HG03575 (cell line): Measurements from ENCODE around the gene UVSSA.
"Not testable (repeated sequence)": the region's sequence is repeated elsewhere in the genome, so short reads cannot be mapped to it uniquely, and the experiment has no call there.

ENCODE experiments used
- ATAC-seq: cut with Tn5 transposase; IDR thresholded peaks from one replicate; pipeline ENCODE4 v1.9.1; 2021; ENCODE audit not compliant: unreplicated experiment, insufficient number of reproducible peaks, low FRiP score; ENCODE audit errors: extremely low read depth

UVSSA gene

DNA sequence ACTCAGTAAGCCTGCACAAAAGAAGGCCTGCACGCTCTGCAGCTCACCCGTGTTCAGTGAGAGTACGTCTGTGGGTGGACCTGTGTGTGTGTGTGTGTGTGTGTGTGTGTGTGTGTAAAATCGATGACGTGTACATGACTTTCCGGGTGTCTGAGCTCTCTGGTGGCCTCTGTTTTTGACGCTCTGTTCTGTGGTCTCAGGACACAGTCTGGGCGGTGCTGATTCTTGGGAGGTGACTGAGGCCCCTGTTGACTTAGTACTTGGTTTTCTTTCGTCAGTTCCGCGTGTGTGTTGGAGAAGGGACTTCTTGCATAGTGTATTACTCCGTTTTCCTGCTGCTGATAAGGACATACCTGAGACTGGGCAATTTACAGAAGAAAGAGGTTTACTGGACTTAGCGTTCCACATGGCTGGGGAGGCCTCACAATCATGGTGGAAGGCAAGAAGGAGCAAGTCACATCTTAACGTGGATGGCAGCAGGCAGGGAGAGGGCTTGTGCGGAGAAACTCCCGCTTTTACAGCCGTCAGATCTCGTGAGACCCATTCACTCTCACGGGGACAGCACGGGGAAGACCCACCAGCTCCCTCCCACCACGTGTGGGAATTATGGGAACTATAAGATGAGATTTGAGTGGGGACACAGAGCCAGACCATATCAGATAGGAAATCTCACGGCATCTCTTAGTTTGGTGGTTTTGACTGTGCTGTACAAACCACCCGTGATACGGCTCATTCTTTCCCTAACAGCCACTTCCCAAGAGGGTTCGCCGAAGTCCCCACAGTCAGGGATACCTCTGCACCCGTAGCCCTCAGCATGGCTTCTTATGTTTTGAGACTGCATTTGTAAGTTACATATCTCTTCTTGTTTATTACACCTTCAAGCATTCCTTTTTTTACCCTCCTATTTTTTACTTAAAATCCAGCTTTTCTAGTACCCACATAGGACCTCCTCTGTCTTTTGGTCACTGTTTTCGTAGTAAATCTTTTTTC is 24.5 kb downstream of the UVSSA start:
- no peak for ATAC-seq

DNA sequence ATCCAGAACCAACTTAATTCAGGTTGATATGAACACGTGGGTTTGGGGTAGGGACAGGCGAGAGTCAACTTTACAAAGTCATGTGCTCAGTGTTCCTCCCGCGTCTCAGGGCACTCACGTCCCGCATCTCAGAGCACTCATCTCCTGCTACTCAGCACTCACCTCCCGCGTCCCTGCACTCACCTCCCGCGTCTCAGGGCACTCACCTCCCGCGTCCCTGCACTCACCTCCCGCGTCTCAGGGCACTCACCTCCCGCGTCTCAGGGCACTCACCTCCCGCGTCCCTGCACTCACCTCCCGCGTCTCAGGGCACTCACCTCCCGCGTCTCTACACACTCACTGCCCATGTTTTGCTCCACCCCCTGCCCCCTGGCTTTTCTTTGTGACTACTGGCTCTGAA is 25.6 kb downstream of the UVSSA start:
- not testable (repeated sequence) for ATAC-seq

DNA sequence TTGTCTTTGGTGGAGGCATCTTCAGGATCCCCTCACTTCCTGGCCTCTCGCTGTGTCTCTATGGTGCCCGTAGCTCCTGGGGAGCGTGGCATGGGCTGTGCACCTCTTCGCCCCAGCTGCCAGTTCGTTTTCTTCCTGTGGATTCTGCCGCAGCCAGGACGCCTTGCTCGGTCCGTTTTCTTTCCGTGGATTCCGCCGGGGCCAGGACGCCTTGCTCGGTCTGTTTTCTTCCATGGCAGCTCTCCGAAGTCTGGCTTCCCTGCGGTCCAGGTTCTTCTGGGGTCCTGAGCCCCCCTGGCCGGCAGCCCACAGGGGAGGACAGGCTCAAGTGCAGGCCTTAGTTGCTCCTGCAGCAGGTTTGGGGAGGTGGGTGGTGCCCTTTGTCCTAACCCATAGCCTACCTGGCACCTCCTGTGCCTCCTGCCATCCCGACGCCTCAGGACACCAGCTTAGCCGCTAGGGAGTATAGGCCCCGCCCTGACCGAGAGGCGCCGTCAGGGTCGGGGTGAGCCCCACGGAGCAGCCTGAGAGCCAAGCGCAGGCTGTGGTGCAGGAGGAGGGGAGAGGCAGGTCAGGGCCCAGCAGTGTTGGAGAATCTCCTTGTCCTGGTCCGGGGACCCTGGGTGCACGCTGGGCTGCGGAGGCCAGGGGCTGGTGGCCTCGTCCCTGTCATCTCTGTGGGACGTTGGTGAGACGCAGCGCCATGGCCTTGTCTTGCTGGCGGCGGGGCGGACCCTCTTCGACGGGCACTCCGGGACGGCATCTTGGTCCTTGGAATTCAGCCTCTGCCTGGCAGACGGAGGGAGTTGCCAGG is 27.1 kb downstream of the UVSSA start:
- no peak for ATAC-seq

DNA sequence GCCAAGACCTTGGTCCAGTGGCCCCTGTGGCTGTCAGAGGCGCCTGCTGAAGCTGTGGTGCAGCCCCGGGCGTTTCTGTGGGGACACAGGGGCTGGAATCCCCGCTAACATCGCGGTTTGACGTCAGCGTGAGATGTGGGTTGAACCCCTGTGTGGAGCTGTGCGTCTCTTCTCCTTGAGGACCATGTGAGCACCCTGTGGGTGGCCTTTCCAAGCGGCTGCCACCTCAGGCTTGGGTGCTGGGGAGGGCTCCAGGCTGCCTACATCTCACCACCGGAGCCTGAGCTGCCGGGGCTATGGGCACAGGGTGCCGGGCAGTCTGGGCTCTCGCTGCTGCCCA is 27.7 kb downstream of the UVSSA start:
- no peak for ATAC-seq

DNA sequence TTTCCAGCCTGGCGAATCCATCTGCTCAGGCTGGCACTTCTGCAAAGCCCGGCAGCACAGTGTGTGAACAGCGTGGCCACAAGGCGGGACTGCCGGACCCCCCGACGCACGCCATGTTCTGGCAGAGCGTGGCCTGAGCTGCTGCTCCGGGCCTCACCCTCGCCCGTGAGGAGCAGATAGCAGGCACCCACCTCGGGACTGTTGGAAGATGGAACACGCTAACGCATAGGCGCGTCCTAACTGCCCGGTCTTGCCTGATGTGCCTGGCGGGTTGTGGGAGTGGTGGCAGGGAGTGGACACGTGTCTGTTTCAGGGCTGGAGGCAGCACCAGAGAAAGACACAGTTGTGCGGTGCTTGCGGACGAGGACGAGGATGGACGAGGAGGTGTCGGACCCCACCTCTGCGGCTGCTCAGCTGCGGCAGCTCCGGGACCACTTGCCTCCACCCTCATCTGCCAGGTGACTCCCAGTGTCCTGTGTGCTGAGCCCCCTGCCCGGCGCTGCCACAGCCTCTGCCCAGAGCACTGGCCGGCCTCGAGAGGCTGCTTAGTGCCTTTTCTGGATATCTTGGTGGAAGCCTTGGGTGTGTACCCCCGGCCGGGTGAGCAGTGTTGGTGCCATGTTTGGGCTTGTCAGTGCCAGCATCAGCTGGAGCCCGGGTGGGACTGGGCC is 28.2 kb downstream of the UVSSA start:
- ATAC-seq = no peak

DNA sequence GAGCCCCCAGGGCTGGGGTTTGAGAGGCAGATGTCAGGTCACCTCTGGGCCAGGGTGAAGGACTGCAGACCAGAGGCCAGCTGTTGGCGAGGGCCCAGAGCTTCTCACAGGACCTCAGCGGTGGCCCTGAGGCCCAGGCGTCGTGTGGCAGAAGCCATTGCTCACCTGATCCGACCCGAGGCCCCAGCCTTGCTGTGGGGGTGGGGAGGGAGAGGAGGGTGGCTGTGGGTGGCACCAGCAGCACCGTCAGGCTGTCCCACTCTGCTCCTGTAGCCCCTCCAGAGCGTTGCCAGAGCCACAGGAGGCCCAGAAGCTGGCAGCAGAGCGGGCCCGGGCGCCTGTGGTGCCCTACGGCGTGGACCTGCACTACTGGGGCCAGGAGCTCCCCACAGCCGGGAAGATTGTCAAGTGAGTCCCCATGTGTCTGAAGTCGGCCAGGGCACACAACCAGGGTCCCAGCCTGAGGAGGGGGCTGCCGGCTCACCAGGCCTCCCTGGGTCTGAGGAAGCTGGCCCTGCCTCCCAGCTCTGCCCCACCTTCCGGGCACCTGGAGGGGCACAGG is 28.8 kb downstream of the UVSSA start:
- ATAC-seq = no peak

DNA sequence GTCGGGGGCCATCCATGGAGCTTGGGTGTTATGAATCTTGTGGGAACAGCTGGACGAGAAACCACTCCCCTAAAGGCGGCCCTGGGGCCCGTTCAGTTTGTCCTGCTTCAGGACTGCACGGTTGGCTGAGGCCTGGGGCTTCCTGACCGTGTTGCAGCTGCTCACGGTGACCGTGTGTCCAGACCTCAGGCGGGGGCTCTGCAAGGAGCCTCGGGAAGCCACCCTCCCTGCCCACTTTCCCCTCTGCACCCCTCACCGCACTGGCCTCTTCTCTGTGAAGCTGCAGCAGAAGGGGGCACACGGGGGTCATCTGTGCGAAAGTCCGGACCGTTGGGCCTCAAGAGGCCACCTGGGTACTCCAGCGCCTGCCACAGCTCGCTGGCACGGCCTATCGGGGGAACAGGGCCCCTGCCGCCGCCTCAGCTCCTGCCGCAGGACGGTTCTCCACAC is 29.4 kb downstream of the UVSSA start:
- no peak for ATAC-seq

DNA sequence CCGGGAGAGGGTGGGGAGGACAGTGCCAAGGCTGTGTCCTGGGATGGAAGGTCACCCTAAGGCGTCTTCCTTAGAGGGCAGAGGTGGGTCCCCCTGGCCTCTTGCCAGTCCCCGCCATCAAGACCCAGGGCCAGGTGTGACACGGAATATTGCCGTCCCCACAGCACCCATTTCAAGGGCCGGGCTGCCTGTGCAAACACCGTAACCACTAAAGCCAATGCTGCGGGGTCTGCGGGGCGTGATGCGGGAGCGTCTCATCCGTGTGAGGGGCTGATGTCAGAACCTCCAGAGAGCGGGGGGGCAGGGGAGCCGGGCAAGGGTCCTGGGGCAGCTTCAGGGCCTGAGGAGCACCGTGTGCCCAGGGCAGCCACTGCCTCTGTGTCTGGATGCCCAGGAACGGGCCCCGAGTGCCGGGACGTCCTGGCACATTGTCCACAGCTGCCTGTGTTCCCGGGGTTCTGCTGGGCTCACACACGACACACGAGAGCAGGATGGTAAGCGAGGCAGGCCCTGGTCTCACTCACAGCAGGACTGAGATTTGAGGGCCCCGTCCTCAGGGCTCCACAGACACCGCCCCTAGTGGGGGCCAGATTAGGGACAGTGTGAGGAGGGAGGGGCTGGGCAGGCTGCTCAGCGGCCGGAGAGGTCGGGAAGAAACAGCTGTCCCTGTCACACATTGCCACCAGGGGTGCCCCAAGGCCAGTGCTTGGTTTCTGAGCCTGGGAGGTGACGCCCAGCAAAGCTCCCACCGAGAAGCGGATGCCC is 30.0 kb downstream of the UVSSA start:
- no peak for ATAC-seq

DNA sequence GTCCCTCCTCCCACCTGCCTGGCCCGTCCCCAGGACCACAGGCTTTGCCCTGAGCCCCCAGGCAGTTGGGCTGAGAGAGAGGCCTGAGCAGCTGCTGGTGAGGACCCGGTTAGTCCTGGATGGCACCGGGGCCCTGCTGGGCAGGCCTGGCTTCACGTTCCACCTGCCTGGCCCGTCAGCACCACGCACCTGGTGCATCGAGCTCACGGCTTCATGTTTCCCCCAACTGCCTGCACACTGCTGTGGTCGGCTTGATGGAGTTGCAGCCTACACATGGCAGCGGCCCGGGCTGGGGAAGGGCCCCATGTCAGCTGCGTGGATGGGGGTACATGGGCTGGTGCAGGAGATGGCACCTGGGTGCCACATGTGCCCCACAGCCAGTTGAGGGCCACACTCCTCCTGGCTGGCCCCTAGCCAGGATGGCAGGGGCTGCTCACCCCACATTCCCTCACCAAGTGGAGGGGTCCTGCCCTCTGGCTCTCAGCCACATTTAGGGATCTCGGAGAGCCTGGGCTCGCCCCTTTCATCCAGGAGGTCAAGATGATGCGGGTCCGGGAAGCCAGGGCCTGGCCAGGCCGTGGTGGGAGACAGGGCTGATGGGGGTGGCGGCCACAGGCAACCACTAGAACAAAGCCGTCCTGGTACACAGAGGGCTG is 30.7 kb downstream of the UVSSA start:
- no peak for ATAC-seq

DNA sequence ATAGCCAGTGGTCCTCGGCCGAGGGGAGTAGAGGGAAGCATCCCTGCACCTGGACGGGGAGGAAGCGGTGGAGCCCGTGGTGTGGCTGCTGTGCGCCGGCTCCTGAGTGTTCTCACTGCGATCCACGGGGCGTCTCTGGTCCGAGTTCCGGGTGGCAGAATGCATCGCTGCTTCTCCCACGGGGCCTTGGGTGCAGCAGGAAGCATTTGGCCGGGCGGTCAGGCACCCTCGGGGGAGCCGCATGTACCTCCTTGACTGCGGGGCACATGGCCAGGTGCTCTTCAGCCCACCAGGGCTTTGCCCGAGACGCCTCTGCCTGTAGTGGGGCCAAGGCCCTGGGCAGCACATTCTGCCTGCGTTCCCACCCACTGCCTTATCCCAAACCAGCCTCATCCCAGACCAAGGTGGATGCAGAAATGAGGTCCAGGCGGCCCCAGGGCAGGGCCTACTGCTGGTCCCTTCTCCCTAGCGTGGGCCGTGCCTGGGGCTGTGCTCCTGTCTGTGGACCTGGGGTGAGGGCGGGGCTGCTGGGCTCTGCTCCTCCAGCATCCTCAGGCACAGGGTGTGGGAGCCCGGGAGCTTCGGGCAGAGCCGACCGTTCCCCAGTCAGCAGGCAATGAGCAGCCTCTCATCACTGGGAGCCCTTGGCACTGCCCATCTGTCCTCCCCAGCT is 31.7 kb downstream of the UVSSA start:
- ATAC-seq = no peak

DNA sequence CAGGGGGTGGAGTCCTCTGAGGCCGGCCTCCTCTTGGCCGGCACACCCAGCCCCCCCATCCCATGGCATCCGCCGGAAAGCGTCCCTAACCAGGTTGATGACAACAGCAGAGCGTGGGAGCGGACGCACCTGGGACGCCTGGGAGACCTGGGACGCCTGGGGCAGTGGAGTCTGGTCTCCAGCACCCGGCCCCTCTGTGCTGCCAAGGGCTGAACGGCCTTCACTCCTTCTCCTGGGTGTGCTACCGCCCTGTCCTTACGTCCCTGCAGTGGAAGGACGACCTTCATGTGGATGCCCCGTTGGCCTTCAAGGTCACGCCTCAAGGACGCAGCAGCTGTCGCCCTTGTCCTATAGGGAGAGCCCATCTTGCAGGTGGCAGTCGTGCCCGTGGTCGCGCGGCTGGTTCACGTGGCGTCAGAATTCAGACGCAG is 32.4 kb downstream of the UVSSA start:
- no peak for ATAC-seq

DNA sequence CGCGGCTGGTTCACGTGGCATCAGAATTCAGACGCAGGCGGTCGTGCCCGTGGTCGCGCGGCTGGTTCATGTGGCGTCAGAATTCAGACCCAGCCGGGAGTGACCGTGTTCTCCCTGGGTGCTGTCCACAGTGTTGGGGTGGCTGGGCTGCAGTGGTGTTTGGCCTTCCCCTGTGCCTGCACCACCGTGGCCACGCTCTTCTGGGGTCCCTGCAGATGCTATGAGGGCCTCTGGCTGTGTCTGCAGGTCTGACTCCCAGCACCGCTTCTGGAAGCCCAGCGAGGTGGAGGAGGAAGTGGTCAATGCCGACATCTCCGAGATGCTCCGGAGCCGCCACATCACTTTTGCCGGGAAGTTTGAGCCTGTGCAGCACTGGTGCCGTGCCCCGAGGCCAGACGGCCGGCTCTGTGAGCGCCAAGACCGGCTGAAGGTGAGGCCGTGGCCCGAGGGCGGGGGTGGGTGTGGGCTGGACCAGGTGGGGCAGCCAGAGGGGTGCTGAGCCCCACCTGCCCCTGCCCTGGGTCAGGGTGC is 32.9 kb downstream of the UVSSA start:
- no peak for ATAC-seq

DNA sequence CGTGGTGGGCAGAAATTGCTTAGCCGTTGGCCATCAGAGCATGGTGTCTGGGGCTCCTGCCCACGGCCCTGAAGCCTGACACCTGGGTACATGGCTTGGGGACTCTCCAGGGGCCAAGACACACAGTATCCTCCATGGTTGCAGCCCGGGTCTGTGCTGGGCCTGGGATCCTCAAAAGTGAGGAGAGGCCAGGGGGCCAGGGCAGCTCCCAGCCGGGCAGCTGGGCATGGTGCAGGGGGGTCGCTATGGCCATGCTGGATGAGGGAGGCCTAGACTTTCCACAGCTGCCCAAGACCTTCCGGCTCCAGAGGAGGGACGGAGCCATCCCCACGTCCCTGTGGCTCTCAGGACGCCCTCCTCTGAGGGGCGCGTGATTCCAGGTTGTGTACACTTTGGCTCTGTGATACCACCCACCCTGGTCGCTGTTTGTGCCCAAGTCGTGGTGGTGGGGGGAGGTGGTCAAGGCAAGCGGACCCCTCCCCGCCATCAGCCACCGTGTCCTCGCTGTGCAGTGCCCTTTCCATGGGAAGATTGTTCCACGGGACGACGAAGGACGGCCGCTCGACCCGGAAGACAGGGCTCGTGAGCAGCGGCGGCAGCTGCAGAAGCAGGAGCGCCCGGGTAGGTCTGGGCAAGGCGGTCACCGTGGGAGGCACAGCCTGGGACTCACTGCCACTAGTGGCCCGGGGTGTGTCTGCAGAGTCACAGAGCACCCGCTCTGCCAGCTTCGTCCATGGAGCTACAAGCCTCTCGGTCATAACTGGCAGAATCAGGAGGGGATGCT is 33.6 kb downstream of the UVSSA start:
- no peak for ATAC-seq

DNA sequence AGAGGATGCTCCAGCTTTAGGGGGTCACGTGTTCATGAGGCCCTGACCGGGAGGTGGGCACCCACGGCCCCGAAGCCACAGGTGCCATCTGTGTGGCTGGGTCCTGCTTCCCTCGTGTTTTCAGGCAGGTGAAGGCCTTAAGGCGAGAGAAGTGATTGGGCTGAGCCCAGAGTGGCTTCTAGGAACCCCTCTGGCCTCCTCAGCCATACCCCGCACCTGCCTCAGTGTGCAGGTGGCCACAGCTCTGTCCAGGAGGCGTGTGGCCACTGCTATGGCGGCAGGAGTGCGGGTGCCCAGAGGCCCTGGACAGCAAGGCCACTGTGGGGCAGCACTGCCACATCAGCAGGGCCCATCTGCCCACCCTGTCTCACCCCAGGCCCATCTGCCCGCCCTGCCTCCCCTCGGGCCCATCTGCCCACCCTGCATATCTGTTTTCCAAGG is 34.2 kb downstream of the UVSSA start:
- no peak for ATAC-seq

DNA sequence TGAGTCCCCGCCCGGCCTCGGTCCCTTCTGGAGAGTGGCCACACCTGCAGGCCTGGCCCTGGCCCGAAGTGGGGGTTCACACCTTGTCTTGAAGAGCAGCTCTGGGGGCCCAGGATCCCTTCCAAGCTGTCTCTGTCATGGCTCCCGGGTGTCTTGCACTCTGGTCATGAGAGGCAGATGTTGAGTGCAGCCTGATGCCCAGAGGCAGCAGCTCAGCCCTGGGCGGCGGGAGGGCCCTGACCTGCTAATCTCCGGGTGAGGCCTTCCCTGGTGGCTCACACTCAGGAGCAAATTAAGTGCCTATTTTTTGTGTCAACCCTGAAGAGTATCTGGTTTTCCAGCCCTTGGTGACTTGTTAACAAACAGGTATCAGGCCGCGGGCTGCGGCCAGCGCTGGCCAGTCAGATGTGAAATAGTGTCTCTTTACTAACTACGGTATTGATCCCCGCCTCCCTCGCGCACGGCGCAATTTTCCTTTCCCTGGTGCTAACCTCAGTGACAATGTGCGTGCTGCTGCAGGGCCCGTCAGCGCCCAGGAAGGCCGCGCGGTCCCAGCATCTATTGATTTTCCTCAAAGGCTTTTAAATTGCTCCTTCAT is 35.0 kb downstream of the UVSSA start:
- ATAC-seq = no peak
